OCI-M2 (cell line): ENCODE data around the gene DEFB108B.
"Not testable (repeated sequence)": the region's sequence is repeated elsewhere in the genome, so short reads cannot be mapped to it uniquely, and the experiment has no call there.

Experiments used
- DNase-seq: peaks from one replicate; lab custom pipeline; 2025; ENCODE audit not compliant: unreplicated experiment; lab: John Stamatoyannopoulos, UW

DEFB108B gene

DNA sequence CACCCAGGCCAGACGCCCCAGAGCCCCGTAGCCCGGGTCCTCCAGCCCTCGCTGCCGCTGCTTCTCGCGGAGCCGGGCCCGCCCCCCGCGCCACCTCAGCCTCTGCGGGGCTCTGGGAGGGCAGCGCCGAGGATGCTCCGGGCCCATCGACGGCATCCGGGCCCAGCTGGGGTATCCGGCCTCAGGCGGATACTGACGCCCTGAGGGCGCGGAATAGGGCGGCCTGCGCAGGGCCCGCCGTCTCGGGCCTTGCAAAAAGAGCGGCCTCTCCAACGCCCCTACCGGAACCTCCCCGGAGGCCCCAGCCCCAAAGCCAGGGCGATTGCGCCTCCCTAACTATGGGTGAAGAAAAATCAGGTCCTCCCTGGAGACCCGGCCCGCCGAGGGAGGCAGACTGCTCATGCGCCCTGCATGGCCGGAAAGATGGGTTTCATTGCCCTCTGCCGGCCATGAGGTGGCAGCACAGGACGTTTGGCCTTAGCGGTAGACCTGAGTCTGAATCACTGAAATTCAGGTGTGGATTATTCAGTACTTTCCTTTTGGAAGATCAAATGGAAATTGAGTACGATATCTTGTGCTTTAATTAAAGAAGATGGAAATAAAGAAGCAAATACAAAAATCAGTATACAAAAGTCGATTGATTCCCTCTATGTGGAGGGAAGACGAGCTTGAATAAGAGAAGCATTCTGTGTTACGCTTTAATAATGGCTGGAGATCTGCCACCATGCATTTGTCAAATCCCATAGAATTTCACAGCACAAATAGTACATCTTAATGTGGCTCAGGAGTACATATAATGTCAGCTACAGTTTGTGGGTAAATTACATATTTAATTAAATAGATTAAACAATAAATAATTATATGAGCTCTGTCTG lies 19.3 kb upstream of the DEFB108B start:
- not testable (repeated sequence) for DNase-seq

DNA sequence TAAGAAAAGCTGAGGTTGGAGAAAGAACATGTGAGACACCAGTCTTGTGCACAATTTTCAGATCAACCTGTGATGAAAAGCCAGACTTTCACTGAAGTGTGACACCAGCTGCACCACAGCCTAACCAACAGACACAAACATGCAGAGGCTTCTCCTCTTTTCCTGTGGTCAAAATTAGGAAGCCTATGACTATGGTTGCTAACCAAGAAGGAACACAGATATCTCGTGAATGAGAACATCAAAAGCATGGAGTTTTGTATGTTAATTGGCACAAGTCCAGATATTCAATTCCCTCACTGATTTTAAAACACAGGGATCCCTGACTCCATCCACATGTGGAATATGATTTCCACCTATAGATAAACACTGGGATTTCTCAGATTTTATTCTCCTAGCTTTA lies 11.5 kb upstream of the DEFB108B start:
- not testable (repeated sequence) for DNase-seq

DNA sequence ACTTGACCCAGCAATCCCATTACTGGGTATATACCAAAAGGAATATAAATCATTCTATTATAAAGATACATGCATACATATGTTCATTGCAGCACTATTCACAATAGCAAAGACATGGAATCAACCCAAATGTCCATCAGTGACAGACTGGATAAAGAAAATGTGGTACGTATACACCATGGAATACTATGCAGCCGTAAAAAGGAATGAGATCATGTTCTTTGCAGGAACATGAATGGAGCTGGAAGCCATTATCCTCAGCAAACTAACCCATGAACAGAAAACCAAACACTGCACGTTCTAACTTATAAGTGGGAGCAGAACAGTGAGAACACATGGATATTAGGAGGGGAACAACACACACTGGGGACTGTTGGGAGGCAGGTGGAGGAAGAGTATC lies 3.8 kb upstream of the DEFB108B start:
- DNase-seq = not testable (repeated sequence)

DNA sequence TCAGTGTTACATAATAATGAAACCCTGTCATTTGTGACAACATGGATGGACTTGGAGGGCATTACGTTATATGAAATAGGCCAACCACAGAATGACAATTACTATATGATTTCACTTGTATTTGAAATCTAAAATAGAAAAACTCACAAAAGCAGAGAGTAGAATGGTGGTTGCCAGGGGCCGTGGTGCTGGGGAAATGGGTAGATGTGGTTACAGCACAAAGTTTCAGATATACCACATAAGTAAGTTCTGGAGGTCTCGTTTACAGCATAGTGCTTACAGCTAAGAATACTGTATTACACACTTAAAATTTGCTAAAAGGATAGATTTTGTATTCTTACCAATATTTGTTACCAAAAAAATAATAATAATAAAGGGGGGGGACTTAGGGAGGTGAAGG lies 3.3 kb upstream of the DEFB108B start:
- DNase-seq = not testable (repeated sequence)

DNA sequence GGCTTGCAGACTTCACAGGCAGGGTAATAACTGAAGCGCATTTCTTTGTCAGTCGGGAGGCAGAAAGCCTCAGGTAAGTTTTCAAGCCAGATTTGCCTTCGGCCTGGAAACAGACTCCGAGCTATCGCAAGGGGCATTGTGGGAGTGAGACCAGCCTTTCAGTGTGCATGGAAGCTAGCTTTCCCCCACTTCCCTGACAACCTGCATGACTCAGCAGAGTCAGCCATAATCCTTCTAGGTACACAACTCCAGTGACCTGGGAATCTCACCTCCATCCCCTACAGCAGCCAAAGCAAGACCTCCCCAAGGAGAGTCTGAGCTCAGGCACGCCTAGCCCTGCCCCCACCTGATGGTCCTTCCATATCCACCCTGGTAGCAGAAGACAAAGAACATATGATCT lies 9.7 kb downstream of the DEFB108B start:
- not testable (repeated sequence) for DNase-seq

DNA sequence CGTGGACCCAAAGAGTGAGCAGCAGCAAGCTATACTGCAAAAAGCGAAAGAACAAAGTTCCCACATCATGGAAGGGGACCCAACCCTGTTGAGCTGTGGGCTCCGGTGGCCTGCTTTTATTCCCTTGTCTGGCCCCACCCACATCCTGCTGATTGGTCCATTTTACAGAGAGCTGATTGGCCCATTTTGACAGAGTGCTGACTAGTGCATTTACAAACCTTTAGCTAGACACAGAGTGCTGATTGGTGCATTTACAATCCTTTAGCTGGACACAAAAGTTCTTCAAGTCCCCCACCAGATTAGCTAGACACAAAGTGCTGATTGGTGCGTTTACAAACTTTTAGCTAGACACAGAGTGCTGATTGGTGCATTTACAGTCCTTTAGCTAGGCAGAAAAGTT lies 10.4 kb downstream of the DEFB108B start:
- not testable (repeated sequence) for DNase-seq

DNA sequence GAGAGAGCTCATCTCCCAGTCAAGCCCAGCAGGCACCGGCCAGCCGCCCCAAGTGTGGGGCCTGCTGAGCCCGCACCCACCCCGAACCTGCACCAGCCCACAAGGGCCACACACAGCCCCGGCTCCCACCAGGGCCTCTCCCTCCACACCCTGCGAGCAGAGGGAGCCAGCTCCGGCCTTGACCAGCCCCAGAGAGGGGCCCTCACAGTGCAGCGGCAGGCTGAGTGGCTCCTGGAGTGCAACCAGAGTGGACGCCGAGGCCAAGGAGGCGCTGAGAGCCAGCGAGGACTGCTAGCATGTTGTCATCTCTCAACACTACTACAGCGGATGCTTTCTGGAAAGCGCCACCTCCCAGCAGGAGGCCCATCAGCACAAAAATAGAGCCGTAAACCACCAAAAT lies 10.9 kb downstream of the DEFB108B start:
- DNase-seq = no peak

DNA sequence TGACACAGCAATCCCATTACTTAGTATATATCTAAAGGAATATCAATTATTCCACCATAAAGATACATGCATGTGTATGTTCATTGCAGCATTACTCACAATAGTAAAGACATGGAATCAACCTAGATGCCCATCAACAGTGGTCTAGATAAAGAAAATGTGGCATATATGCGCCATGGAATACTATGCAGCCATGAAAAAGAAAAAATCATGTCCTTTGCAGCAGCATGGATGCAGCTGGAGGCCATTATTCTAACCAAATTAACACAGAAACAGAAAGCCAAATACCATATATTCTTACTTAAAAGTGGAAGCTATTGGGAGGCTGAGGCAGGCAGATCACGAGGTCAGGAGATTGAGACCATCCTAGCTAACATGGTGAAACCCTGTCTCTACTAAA lies 20.9 kb downstream of the DEFB108B start:
- not testable (repeated sequence) for DNase-seq

DNA sequence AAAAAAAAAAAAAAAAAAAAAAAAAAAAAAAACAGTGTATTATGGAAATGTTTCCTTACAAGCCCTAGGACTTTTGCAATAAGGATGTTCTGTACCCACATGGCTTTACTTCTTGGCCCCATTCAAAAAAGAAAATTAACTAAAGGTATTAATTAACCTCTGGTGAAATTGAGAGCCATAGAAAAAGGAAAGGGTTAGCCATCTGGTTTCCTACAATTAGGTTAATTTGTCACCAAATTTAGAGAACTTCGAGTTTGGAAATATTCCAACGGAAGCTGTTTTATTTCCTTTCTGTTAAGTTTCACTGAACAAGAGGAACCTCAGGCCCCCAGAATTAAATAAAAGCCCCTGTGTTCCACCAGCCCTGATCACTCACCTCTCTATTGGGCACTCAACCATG lies 22.9 kb downstream of the DEFB108B start:
- DNase-seq = not testable (repeated sequence)

DNA sequence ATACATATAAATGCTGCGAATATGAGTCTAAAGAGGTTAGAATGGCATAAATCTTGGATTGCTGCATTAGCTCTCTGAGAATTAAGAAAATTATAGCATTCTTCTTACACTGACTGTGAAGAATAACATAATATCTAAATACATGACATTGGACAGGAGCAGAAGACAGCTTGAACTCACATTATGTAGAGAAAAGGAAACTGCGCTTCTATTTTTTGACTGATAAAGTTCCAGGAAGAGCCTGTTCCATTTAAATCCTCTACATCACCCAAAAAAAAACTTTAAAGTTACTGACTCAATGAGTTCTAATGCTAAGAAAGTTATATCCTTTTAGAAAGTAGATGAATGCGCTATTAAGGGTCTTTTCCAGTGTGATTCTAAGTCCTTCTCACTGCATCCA lies 27.8 kb downstream of the DEFB108B start:
- DNase-seq = not testable (repeated sequence)

DNA sequence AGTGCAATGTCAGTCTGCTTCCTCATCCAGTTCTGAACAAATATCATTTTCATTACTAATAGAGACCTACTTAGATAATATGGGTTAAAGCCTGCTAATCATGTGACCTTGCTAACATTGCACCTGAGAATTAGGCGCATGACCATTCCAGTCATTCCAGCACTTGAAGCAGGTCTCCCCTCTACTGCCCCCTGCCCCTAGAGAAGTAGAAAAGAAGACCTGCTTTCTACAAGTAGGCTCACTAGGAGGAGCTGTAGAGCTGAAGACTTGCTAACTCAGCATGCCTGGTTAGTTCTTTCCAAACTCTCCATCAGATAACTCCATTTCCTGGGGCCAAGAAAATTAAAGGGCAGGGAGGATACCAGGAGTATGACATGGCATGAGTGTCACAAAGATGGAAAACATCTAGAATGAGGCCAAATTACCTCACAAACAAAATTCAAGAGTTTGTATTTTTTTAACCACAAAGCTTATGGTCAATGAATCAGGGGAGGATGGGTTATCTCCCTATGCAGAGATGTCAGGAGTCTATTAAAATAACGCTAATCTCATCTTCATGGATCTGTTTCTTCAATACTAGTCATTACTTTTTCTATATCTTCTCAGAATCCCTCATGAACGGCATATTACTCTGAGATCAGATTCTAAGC lies 31.1 kb downstream of the DEFB108B start:
- peak; percentile 22 for DNase-seq

DNA sequence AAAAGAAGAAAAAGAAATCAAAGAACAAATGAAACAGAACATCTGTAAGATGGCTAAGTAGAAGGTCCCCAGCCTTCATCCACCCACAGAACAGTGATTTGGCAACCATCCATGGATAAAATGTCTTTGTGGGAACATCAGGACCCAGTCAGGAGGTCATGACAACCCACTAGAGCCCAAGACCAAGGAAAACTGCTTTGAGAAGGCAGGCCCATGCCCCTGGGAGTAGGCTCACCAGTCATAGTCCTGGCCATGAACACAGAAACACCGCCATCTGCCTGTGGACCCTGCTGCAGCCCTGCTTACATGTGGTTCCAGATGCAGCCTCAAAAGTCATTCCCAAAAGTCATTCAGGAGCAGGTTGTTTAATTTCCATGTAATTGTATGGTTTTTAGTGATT lies 34.2 kb downstream of the DEFB108B start:
- DNase-seq = not testable (repeated sequence)

DNA sequence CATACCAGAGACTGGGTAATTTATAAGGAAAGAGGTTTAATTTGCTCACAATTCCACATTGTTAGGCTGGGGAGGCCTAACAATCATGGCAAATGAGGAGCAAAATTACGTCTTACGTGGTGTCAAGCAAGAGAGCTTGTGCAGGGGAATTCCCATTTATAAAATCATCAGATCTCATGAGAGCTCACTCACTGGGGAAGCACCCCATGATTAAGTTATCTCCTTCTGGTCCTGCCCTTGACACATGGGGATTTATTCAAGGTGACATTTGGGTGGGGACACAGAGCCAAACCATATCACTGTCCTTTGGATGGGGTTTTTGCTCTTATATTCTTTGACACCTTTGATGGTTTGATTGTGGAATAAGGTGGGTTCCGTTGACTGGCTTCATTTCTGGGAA lies 36.9 kb downstream of the DEFB108B start:
- not testable (repeated sequence) for DNase-seq

DNA sequence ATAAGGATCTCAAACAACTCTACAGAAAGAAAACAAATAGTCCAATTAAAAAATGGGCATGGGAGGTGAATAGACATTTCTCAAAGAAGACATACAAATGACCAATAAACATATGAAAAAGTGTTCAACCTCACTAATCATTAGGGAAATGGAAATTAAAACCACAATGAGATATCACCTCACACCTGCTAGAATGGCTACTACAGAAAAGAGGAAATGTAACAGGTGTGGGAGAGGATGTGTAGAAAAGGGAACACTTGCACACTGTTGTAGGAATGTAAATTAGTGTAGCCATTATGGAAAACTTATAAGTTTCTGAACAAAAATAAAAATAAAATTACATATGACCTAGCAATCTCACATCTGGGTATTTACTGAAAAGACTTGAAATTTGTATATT lies 37.7 kb downstream of the DEFB108B start:
- DNase-seq = not testable (repeated sequence)

DNA sequence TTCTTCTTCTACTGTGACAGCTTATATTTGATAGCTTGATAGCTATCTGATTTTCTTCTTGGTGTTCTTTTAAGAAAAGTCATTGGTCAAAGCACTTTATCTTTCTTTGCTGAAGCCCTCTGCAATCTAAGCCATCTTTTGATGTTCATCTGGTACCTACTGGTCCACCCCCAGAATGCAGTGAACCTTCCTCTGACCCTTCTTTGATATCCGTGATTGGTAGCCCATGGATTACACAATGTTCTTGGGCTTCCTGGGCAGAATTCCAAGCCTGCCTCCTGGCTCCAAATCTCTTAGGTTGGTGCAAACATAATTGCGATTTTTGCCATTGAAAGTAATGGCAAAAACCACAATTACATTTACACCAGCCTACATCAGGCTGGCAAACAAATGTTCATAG lies 43.3 kb downstream of the DEFB108B start:
- DNase-seq = not testable (repeated sequence)

DNA sequence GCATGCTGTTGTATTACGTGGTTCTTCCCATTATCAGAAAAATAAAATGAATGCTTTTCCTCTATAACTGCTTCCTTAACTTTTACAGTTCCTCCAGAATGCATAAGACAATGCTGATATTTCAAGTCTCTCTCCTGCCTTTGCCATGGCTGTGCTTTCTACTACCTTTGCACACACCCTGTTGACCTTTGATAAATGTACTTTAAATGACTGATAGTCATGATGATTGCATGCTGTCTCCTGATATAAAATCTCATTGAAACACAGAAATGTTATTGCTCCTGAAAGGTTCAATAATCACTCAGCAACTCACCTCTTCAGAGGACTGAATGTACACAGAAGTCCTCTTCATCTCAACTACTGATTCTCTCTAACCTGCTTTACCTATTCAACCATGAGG lies 45.1 kb downstream of the DEFB108B start, which contains the start of gene DEFB131B:
Gene DEFB131B (plus strand): TSS at position 395 of the 400 bp plus-strand sequence. CDS start 0 bp downstream, at position 395.
- DNase-seq = not testable (repeated sequence)

DNA sequence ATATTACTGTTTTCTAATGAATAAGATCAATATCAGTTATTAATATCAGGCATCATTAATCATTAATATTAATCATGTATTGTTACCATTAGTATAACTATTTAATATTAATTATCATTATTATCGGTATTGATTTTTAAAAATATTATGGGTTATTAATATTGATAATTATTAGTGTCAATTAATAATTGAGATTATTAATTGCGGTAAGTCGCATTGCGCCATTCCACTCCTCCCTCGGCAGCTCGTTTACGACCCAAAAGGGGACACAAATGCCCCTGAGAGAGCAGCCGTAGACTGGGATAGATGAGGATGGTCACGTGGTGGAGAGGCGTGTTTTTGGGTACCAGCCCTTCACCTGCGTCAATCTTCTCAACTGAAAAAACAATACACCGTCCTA lies 52.8 kb downstream of the DEFB108B start:
- not testable (repeated sequence) for DNase-seq
